PC-9 (cell line): ENCODE measurements around the gene ZNF652. TPM values are rescaled to one million over a fixed set of nuclear protein-coding genes. Genes with fewer than 3 reads are reported as not detected.

ENCODE experiments used
- BruUV-seq: library from RNA; stranded (reverse); fragments of 400-500 nt; replicated peaks from 2 replicates; lab custom pipeline; 2021; lab: Mats Ljungman, UMichigan
- CTCF ChIA-PET: fragments of 300-600 bp; sonication (Branson Sonifier 250); formaldehyde crosslinking; loops from one replicate; lab custom pipeline; 2022; ENCODE audit warnings: antibody characterized with exemption; lab: Charles Lee
- POLR2A ChIA-PET: fragments of 300-600 bp; sonication (Branson Sonifier 250); formaldehyde crosslinking; loops from one replicate; lab custom pipeline; 2022; ENCODE audit warnings: antibody characterized with exemption; ENCODE audit not compliant: unreplicated experiment; lab: Charles Lee
- DNase-seq, 2 experiments: peaks; one replicate each; pipeline versions ENCODE4 v3.0.0 to v3.0.0-alpha.2; 2015 to 2022; ENCODE audit warnings: mixed read lengths in 1 of 2
- H2AFZ ChIP-seq: fragments of 200-600 bp; sonication (generic); 2 replicates; pipeline ENCODE4 v1.8.1; 2017; ENCODE audit warnings: antibody characterized with exemption
- H3F3A ChIP-seq: fragments of 200-600 bp; sonication (generic); 2 replicates; pipeline ENCODE4 v1.8.1; 2017; ENCODE audit warnings: antibody characterized with exemption, mild to moderate bottlenecking, low read depth; ENCODE audit not compliant: insufficient read depth
- H3K27ac ChIP-seq: fragments of 200-600 bp; sonication (generic); 2 replicates; pipeline ENCODE4 v1.6.1; 2016; ENCODE audit warnings: mixed run types
- H3K27me3 ChIP-seq: fragments of 200-600 bp; sonication (generic); 2 replicates; pipeline ENCODE4 v1.6.1; 2016; ENCODE audit warnings: low read depth, mixed run types; ENCODE audit not compliant: insufficient read depth
- H3K36me3 ChIP-seq: fragments of 200-600 bp; sonication (generic); 2 replicates; pipeline ENCODE4 v1.6.1; 2016; ENCODE audit warnings: low read depth, mixed run types
- H3K4me1 ChIP-seq: fragments of 200-600 bp; sonication (generic); replicated peaks from 2 replicates; pipeline ENCODE4 v1.6.1; 2016; ENCODE audit warnings: mixed run types; ENCODE audit not compliant: insufficient read depth
- H3K4me2 ChIP-seq: fragments of 200-600 bp; sonication (generic); 2 replicates; pipeline ENCODE4 v1.6.1; 2017; ENCODE audit warnings: mixed run types
- H3K4me3 ChIP-seq: fragments of 200-600 bp; sonication (generic); 2 replicates; pipeline ENCODE4 v1.6.1; 2016; ENCODE audit warnings: mixed run types
- H3K79me2 ChIP-seq: fragments of 200-600 bp; sonication (generic); 2 replicates; pipeline ENCODE4 v1.6.1; 2017; ENCODE audit warnings: low read depth, mixed run types
- H3K9me2 ChIP-seq: fragments of 200-600 bp; sonication (generic); 2 replicates; pipeline ENCODE4 v1.8.1; 2017; ENCODE audit warnings: mild to moderate bottlenecking; ENCODE audit not compliant: insufficient read depth
- H3K9me3 ChIP-seq: fragments of 200-600 bp; sonication (generic); 2 replicates; pipeline ENCODE4 v1.8.1; 2016; ENCODE audit warnings: low read depth; ENCODE audit not compliant: insufficient read depth
- H4K20me1 ChIP-seq: fragments of 200-600 bp; sonication (generic); 2 replicates; pipeline ENCODE4 v1.8.1; 2017; ENCODE audit not compliant: insufficient read depth
- CTCF ChIP-seq: fragments of 200-600 bp; sonication (generic); conservative IDR thresholded peaks from 2 replicates; pipeline ENCODE4 v1.6.1; 2017; ENCODE audit warnings: mixed run types, antibody characterized with exemption, mild to moderate bottlenecking, moderate library complexity
- EZH2 ChIP-seq: fragments of 200-600 bp; sonication (generic); IDR thresholded peaks from 2 replicates; pipeline ENCODE4 v1.8.0; 2017; ENCODE audit warnings: antibody characterized with exemption, low read depth
- intact Hi-C: fragments of 100-400 bp; cut with micrococcal nuclease; formaldehyde crosslinking; loops from one replicate; pipeline ENCODE4 v1.10.0; 2022; ENCODE audit not compliant: unreplicated experiment
- total RNA-seq: library from RNA; stranded (reverse); gene quantifications from 2 replicates; pipeline ENCODE4 v1.2.3, GENCODE V29; 2021

Gene ZNF652
- total RNA-seq, 1 experiment from 2014 or later, result 49.8 TPM

DNA sequence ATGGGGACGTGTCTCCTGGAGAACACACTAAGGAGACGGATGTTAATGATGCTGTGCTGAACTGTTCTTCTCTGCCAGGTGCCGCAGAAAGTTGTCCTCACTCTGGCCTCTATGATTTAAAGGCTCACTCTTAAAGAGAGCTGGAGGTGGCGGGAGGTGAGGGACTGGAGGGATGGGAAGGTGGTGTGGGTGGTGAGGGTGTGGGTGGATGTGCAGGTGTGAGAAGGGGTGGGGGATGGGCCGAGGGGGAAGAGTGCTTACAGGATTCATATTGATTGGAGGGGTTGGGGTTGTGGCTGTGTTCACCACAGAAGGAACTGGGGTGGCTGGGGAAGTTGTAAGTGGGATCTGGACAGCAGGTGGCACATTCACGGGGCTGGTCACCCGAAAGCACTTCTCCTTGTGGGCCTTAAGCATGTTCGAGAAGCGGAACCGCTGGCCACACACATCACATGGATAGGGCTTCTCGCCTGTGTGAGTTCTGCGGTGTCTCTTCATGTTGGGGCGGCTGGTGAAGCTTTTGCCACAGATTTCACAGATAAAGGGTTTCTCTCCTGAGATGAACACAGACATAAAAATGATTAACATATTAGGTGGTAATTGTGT is 63.6 kb downstream of the ZNF652 start:
- Histone ChIP-seq H3K79me2 (no peaks in the 10 kb centered on the region), H3K4me3 (no peak overlapping the region), H3K27ac (no peak overlapping the region), H3K9me3 (no peaks in the 10 kb centered on the region), H4K20me1 (no peaks in the 10 kb centered on the region), H3F3A (no peaks in the 10 kb centered on the region), H3K9me2 (no peaks in the 10 kb centered on the region), H3K4me1 (no peaks in the 10 kb centered on the region), H3K4me2 (no peak overlapping the region), H3K27me3 (no peaks in the 10 kb centered on the region), H3K36me3 (no peaks in the 10 kb centered on the region), H2AFZ (no peak overlapping the region)
- BruUV-seq, result no TSS peak
- ChIA-PET CTCF (no interaction called here), POLR2A (interaction anchor here (0.6 kb wide), 1 partner anchor 686 kb away, joined by 3 read pairs; no protein-coding TSS in a partner anchor)
- TF ChIP-seq EZH2 (no peak), CTCF (no peak)
- intact Hi-C loops, result no loop called here
- no peak for DNase-seq

GRCh38 chr17:49297141-49297540 is 64.9 kb downstream of the ZNF652 start:
- Histone ChIP-seq H3K27ac (no peak overlapping the region), H3K9me3 (no peaks in the 10 kb centered on the region), H3K27me3 (no peaks in the 10 kb centered on the region), H3K79me2 (no peaks in the 10 kb centered on the region), H3K4me2 (no peak overlapping the region), H3K4me3 (no peak overlapping the region), H3K36me3 (0 out of 2 replicates have a peak, but pooled peaks cover 3% of the 10 kb centered on the region), H3K9me2 (no peaks in the 10 kb centered on the region), H2AFZ (no peak overlapping the region), H3F3A (no peaks in the 10 kb centered on the region), H3K4me1 (no peaks in the 10 kb centered on the region), H4K20me1 (no peaks in the 10 kb centered on the region; the same call in 1 of the 2 replicates)
- intact Hi-C loops, result no loop called here
- ChIA-PET CTCF (no interaction called here), POLR2A (interaction anchor here (0.6 kb wide), 1 partner anchor 368 kb away, joined by 4 read pairs; no protein-coding TSS in a partner anchor)
- DNase-seq, result no peak
- TF ChIP-seq EZH2 (no peak), CTCF (no peak)
- no TSS peak for BruUV-seq

GRCh38 chr17:49294122-49294521 is 67.9 kb downstream of the ZNF652 start:
- no peaks in the 10 kb centered on the region for H3K27me3 ChIP-seq
- no peaks in the 10 kb centered on the region for H3K9me2 ChIP-seq
- DNase-seq, result no peak
- no peak overlapping the region for H3K4me3 ChIP-seq
- H3K4me1 ChIP-seq, result no peaks in the 10 kb centered on the region
- H3K9me3 ChIP-seq, result no peaks in the 10 kb centered on the region; the same call in 1 of the 2 replicates
- POLR2A ChIA-PET, result no interaction called here
- peaks cover 8% of the 10 kb centered on the region for H4K20me1 ChIP-seq
- no peak overlapping the region for H3K4me2 ChIP-seq
- no TSS peak for BruUV-seq
- no peak overlapping the region for H2AFZ ChIP-seq
- intact Hi-C loops, result loop anchor here (5.0 kb wide), 1 partner anchor 67 kb away; no protein-coding TSS in a partner anchor
- TF ChIP-seq EZH2, result no peak
- TF ChIP-seq CTCF, result no peak
- CTCF ChIA-PET, result no interaction called here
- no peaks in the 10 kb centered on the region; the same call in 1 of the 2 replicates for H3F3A ChIP-seq
- peaks cover 10% of the 10 kb centered on the region; the same call in 1 of the 2 replicates for H3K36me3 ChIP-seq
- no peak overlapping the region for H3K27ac ChIP-seq
- H3K79me2 ChIP-seq, result no peaks in the 10 kb centered on the region
